ENCODE results near the gene PTPN14.
"Not testable (repeated sequence)": the region's sequence is repeated elsewhere in the genome, so short reads cannot be mapped to it uniquely, and the experiment has no call there.

Gene PTPN14

GRCh38 chr1:214420833-214421232 lies 130.6 kb downstream of the PTPN14 start:
- DNase-seq, result no peak

GRCh38 chr1:214420341-214420740 lies 131.1 kb downstream of the PTPN14 start:
- DNase-seq, result no peak

- no peak for DNase-seq
Observed at GRCh38 chr1:214419650-214420049, 131.8 kb downstream of the PTPN14 start.

- DNase-seq, result no peak
Observed at GRCh38 chr1:214418391-214418790, 133.0 kb downstream of the PTPN14 start.

GRCh38 chr1:214417545-214418210 lies 133.7 kb downstream of the PTPN14 start:
- DNase-seq, result no peak

GRCh38 chr1:214416858-214417257 lies 134.5 kb downstream of the PTPN14 start:
- DNase-seq, result no peak

GRCh38 chr1:214416417-214416816 lies 135.0 kb downstream of the PTPN14 start:
- DNase-seq, result no peak

- no peak for DNase-seq
Observed at GRCh38 chr1:214415131-214415530, 136.3 kb downstream of the PTPN14 start.

GRCh38 chr1:214414691-214415090 lies 136.7 kb downstream of the PTPN14 start:
- no peak for DNase-seq

- DNase-seq, result no peak
Observed at GRCh38 chr1:214413315-214413714, 138.1 kb downstream of the PTPN14 start.

GRCh38 chr1:214404571-214405213 lies 146.7 kb downstream of the PTPN14 start:
- no peak for DNase-seq

GRCh38 chr1:214404154-214404553 lies 147.2 kb downstream of the PTPN14 start:
- no peak for DNase-seq

- DNase-seq, result no peak
Observed at GRCh38 chr1:214403431-214403830, 148.0 kb downstream of the PTPN14 start.

GRCh38 chr1:214402613-214403083 lies 148.8 kb downstream of the PTPN14 start:
- no peak for DNase-seq

- no peak for DNase-seq
Observed at GRCh38 chr1:214401666-214402065, 149.7 kb downstream of the PTPN14 start.

- DNase-seq, result no peak
Observed at GRCh38 chr1:214400131-214400530, 151.3 kb downstream of the PTPN14 start.

GRCh38 chr1:214398490-214398889 lies 152.9 kb downstream of the PTPN14 start:
- no peak for DNase-seq

GRCh38 chr1:214397497-214397896 lies 153.9 kb downstream of the PTPN14 start:
- no peak for DNase-seq

- DNase-seq, result no peak
Observed at GRCh38 chr1:214396330-214396729, 155.1 kb downstream of the PTPN14 start.

GRCh38 chr1:214394569-214394968 lies 156.8 kb downstream of the PTPN14 start:
- DNase-seq, result not testable (repeated sequence)

GRCh38 chr1:214393086-214393485 lies 158.3 kb downstream of the PTPN14 start:
- no peak for DNase-seq

- DNase-seq, result no peak
Observed at GRCh38 chr1:214391873-214392645, 159.3 kb downstream of the PTPN14 start.

- no peak for DNase-seq
Observed at GRCh38 chr1:214389734-214390133, 161.7 kb downstream of the PTPN14 start.

GRCh38 chr1:214386747-214387146 lies 164.7 kb downstream of the PTPN14 start:
- DNase-seq, result no peak

All from NCI-H1694 treated with DMSO at 0.1 percent for 48 hours (cell line).